ENCODE results near the gene GAMT. TPM values are rescaled to one million over a fixed set of nuclear protein-coding genes. Genes with fewer than 3 reads are reported as not detected.

Gene GAMT
- total and polyA plus RNA-seq, 2 donors (not counting 3 experiments of a cell fraction or from before 2014, with no cell fraction given): 22.1 to 36.9 TPM

DNA sequence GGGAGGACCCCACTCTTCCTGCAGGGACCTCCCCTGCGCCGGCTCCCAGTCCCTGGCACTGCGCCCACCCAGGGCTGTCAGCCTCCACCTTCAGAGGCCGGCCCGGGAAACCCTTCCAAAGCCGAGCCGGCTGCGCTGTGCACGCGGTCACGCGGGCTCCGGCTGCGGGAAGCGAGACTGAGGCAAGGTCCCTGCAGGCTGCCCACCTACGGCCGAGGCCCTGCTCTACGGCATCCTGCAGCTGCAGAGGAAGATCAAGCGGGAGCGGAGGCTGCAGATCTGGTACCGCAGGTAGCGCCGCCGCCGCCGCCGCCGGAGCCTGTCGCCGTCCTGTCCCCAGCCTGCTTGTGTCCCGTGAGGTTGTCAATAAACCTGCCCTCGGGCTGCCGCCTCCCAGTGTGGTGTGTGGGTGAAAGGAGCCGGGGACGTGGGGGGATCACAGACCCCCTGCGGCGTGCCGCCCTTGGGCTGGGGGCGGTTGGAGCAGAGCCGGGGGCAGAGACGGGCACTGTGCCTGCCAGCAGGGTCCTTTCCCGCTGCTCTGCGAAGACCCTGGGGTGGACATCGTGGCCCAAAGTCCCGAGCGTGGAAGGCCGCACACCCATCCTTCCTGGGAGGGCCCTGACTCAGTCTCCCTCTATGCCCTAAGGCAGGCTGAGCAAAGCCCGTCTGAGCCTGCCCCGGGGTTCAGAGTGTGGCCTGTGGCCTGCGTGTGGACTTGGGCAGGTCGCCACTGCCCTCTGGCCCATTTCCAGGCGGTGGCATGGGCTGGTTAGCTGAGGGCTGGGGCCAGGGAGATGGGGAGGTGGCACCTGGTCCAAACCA, 5.9 kb downstream of the GAMT start:
- no peaks in the 10 kb centered on the region for H3K79me2 ChIP-seq (ENCODE audit: control insufficient read depth, insufficient read depth, low read length)
- peaks cover 3 to 11% of the 10 kb centered on the region in 2 experiments for H3K36me3 ChIP-seq (ENCODE audit: control insufficient read depth in 2 of 2, extremely low read depth in 1 of 2, insufficient read depth in 2 of 2, low read length in 2 of 2)
- POLR2A ChIA-PET: no interaction called here
- DNase-seq (ENCODE audit: low read depth, low spot score): no peak
- no peak overlapping the region for H3K9ac ChIP-seq (replicated peaks; ENCODE audit: extremely low read depth, insufficient read depth, low read length)
- no peak for FAIRE-seq
- no peak overlapping the region for H3K27ac ChIP-seq (ENCODE audit: insufficient read depth, low read depth, low read length)
- H4K20me1 ChIP-seq (replicated peaks; ENCODE audit: control insufficient read depth, extremely low read depth, insufficient read depth, low read length): no peaks in the 10 kb centered on the region
- dilution Hi-C loops (cut with MboI; ENCODE audit: extremely low pct_ligation_motif_present, low sequenced_read_pairs): no loop called here
- no peak for TF ChIP-seq FOS (IDR thresholded peaks at IDR 0.05; ENCODE audit: borderline replicate concordance, insufficient read depth, low read length)
- TF ChIP-seq POLR2A (IDR thresholded peaks at IDR 0.05; ENCODE audit: low read depth, low read length): no peak
- TF ChIP-seq JUN (IDR thresholded peaks at IDR 0.05; ENCODE audit: borderline replicate concordance, insufficient read depth, insufficient read length, low read depth): no peak
- no peak for TF ChIP-seq POLR2AphosphoS5 (IDR thresholded peaks at IDR 0.05; ENCODE audit: insufficient read depth, low read depth, low read length)
- TF ChIP-seq EZH2 (IDR thresholded peaks at IDR 0.05; ENCODE audit: borderline replicate concordance, low read depth, low read length, severe bottlenecking): no peak
- TF ChIP-seq MYC (IDR thresholded peaks at IDR 0.05; ENCODE audit: low read depth, low read length): no peak
- no peak overlapping the region for H2AFZ ChIP-seq (ENCODE audit: low read depth, low read length)
- no peak overlapping the region for H3K4me2 ChIP-seq (ENCODE audit: insufficient read depth, low read length)
- no peaks in the 10 kb centered on the region for H3K9me3 ChIP-seq (replicated peaks; ENCODE audit: control insufficient read depth, insufficient read depth, low read length)
- no peaks in the 10 kb centered on the region for H3K9me1 ChIP-seq (replicated peaks; ENCODE audit: control insufficient read depth, extremely low read depth, insufficient read depth, low read length)
- CTCF ChIA-PET: no interaction called here
- BruUV-seq (replicated peaks): no TSS peak
- no peaks in the 10 kb centered on the region for H3K27me3 ChIP-seq (ENCODE audit: control insufficient read depth in 2 of 2, insufficient read depth in 2 of 2, low read length in 2 of 2)
- H3K4me1 ChIP-seq (ENCODE audit: control insufficient read depth, extremely low read depth, insufficient read depth, low read length): peaks cover 2% of the 10 kb centered on the region
- intact Hi-C loops (cut with micrococcal nuclease): no loop called here
- no peak overlapping the region for H3K4me3 ChIP-seq (replicated peaks in 1 of 3; ENCODE audit: insufficient read depth in 1 of 3, low read depth in 1 of 3, low read length in 3 of 3)
